GM18873 (cell line): Measurements from ENCODE around the gene KATNIP.

ENCODE experiments used
- ATAC-seq: cut with Tn5 transposase; IDR thresholded peaks from one replicate; pipeline ENCODE4 v1.9.1; 2021; ENCODE audit warnings: mild to moderate bottlenecking, moderate library complexity, moderate number of reproducible peaks; ENCODE audit not compliant: unreplicated experiment, low FRiP score

KATNIP gene

DNA sequence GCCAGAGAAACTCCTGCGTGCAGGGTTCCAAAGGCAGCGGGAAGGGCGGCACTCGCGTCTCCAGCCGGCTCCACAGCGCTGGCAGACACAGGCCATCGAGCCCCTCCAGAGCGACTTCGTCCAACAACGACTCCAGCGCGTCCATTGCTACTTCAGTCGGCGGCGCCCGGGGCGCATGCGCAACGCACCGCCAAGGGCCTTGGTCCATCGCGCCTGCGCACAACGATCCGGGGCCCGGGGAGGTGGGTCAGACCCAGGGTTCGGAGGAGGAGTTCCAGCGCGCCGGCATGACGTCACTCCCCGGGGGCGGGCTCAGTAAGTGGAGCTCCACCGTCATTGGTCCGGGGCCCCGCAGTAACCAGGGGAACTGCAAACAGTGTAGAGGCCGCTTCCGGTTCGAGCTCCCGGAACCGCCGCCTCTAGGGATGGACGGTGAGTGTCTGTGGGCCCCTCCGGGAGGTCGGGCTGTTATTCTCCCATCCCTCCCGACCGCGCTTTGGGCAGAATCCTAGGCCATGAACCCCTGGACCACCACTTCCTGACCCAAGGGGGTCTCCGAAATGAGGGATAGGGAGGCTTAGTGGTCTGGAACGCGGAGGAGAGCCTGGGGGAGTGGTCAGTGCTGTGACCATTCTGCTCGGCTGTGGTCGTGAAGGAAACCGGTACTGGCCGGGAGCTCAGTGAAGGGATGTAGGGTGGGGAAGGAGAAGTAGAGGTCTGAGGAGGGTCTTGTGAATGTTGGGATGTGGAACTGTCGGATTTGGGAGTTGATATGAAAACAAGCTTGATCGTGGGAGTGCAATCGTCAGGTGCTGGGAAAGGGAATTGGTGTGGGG lies at the start of gene KATNIP, which contains the start of gene GTF3C1:
Gene KATNIP, plus strand, starts transcription at position 399 of the 836 bp plus-strand sequence. Its CDS starts 27 bp downstream, at position 426.
Gene GTF3C1, minus strand, starts transcription at position 168 of the 836 bp plus-strand sequence. Its CDS starts 23 bp downstream, at position 145.
- ATAC-seq = peak; percentile 94

DNA sequence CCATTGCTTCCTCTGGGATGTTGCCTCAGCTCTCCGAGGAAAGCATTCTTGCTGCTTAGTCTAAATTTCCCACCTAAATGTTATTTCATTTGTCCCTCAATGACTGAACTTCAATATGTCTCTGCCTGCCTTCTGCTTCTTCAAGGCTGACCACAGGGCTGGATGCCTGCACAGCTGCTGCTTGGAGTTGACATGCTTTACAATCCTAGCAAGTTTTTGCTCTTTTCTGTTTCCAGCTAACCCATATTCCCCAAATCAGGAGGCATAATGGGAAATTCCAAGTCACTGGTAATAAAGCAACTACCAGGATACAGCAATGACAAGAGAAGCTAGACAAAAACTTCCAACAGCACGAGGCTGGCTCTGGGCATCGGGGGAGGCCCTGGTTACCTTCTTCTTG lies 49.1 kb upstream of the KATNIP start:
- no peak for ATAC-seq

DNA sequence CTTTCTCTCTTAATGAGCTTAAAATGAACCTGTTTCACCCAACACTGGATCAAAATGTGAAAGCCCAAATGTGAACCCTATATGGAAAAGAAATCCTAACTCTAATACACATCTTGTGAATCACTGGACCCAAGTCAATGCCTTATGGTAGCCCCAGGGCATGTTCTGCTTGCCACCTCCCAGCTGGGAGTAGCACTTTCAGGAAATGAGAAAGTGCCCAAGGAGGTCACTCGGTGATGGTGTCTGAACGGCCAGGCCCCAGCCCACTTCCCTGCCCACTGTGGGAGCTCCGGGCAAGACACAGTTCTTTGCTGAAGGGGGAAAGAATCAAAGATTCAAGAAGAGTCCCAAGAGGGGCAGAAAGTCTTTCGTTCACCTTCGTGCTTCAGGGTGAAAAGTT lies 46.3 kb upstream of the KATNIP start:
- no peak for ATAC-seq

DNA sequence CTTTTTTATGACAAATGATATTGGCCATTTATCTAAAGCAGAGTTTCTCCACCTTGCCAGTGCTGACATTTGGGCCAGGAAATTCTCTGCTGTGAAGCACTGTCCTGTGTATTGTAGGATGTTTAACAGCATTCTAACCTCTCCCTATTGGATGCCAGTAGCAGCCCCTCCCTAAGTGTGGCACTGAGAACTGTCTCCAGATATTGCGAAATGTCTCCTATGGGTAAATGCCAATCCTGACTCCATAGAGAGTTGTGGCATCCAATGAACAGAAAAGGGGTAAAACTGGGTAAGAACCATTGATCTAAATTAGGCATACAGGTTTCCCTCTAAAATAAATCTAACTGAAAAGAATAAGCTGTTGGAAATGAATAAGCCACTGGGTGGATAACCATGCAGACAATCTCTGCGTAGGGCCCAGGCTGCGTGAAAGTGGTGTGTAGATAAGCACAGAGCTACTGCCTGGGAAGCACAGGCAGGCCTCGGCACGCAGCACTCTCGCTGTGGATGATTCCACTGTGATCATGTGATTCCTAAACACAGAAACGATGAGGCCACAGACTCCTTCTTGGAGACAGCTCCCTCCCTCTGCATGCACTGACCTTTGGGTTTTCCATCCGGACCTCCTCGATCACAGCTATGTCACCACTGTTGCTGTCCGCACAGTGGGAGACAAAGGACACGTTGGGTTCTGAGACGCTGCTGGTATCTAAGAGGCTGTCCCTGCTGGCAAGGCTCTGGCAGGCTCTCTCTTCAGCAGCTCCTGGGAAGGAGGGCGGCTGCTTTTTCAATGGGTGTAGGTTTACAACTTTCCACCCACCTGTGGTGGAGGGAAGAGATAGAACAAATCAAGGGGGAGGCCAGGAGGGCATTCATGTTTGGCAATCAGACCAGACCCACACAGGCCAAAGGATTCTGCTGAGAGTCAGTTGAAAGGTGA lies 44.4 kb upstream of the KATNIP start:
- ATAC-seq = no peak

DNA sequence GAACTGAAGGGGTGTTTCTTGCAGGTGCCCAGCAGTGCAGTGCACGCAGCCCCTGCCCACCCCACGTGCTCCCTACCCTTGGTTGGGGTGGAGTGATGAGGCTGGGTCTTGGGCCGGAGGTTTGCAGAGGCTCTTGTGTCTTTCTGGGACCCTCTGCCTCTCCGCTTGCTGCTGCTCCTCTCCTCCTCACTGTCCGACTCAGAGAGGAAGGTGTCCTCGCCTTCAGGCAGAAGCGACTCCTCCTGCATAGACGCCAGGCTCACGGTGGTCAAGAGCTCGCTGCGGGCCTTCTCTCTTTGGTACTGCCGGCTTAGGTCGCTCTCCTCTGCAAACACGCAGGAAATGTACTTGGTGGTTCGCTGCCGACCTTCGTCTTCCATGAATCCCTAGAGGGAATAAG lies 43.2 kb upstream of the KATNIP start:
- ATAC-seq = no peak

DNA sequence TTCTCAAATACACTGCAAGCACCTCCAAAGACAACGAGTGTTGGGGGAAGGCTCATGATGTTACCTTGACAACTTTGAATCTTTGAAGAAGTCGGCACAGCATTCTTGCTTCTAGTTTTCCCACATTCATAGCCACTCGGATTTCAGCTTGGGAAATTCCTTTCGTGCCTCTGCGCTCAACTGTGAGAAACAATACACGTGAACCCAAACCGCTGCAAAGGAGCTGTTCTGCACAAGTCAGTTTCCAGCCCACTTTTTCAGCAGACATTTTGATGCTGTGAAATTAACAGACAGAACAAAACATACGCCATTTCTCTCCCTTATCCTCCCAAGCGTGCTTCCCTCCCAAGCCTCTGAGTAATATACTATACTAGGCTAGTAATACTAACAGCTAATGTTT lies 41.5 kb upstream of the KATNIP start:
- ATAC-seq = no peak

DNA sequence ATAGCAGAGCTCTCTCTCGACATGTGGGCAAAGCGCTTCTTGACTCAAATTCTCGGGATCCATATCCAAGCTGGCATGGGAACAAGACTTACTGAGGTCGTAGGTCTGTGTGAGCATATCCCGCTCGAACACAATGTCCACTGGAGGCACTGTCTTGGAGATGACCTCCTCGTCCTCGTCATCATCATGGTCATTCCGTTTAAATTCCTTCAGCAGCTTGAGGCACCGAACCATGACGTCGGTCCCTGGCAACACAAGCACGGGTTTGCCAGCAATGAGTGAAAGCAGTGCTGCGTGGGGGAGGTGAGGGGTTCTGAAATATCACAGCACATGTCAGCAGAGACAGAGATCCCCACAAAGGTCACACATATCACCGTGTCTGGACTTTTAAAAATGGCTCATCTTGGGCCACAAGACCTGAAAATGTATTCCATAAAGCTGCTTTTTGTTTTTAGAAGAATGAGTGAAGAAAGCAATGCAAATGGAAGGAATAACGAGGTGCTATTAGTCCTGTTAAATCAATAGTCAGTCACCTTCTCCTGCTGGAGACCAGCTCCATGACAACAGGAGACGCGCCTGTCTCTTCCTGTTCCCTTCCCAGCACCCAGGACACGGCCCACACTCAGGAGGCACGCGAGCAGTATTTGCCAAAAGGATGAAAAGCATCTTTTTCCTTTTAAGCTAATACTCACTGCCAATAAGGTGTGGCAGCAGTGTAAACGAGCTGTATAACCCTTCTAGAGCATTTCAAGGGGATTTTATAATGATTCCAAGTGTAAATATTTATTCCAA lies 38.1 kb upstream of the KATNIP start:
- no peak for ATAC-seq

DNA sequence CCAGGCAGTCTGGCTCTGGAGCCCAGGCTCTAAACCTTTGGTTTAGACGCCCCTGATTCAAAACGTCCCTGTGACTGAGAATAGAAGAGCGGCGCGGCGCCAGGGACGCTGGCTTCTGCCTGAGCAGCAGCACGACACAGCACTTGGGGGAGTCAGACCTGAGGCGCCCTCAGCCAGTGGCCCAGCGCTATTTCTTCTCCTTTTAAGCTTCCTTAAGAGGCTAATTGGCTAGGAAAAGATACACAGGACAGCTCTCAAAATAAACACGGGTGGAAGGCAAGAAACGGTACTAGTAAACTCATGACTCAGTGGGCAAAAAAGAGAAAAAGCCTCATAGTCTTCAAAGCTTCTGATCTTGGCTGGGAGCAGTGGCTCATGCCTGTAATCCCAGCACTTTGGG lies 35.1 kb upstream of the KATNIP start:
- ATAC-seq = no peak

DNA sequence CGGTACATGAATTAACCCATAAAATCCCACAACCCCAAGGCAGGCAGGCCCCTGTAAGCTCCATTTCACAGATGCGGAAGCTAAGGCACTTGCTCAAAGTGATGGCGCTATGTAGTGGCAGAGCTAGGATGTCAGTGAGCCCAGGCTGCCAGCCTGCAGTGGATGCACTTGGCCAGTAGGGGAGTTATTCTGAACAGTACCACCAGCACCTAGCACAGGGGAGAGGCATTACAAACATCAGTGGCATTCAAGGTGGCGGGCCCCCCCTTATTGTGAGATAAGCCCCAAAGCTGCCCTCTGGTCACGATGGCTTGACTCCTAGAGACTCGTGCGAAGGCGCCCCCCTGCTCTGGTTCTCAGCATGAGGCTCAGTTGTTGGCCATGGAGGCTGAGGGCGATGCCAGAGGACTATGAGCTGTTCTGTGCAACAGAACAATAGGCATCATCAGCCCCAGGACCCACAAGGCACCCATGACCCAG lies 34.0 kb upstream of the KATNIP start:
- ATAC-seq = no peak

DNA sequence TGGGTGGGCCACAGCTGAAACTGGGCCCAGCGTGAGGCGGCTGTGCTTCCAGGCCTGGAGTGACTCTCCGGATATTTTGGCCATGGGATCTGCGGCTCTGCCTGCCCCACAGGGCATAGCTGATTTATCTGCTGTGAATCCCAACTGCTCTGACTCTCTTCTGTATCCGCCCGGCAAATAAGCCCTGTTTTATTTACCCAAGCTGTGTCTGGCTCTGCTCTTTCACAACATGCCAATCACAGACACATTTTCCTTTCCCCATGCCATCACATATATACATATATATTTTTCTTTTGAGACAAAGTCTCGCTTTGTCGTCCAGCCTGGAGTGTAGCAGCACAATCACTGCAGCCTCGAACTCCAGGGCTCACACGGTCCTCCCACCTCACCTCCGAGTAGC lies 33.6 kb upstream of the KATNIP start:
- no peak for ATAC-seq

DNA sequence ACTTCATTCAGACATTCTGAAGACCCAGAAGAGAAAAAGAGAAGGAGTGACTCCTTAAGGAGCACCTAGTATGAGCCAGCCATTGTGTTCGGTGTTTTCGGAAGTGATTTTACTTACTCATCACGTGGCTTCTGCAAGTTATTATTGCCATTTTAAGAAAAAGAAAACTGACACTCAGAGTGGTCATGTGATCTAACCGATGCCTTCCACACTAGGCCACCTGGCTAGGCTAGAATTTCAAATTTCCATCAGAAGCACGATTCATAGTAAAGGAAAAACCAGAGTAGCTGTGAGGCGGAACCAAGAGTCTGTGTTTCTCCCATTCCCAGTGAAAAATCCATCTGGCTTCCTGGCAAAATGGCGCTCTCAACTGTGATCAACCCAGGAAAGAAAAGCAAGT lies 32.3 kb upstream of the KATNIP start:
- ATAC-seq = no peak

DNA sequence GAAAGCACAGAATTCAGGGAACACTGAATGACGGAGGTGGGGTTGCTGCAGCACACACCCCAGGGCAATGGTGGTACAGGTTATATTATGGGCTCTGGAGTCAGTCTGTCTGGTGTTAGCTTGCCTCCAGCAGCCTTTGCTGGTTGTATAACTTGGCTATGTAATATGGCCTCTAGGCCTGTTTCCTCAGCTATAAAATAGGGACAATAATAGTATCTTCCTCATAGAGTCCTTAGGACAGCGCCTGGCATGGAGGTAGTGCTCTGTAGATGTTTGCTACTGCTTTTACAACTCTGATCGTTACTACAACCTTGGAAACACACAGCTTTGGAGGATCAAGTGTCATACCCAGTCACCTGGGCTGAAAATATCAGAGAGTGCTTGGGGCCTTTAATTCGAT lies 31.7 kb upstream of the KATNIP start:
- no peak for ATAC-seq

DNA sequence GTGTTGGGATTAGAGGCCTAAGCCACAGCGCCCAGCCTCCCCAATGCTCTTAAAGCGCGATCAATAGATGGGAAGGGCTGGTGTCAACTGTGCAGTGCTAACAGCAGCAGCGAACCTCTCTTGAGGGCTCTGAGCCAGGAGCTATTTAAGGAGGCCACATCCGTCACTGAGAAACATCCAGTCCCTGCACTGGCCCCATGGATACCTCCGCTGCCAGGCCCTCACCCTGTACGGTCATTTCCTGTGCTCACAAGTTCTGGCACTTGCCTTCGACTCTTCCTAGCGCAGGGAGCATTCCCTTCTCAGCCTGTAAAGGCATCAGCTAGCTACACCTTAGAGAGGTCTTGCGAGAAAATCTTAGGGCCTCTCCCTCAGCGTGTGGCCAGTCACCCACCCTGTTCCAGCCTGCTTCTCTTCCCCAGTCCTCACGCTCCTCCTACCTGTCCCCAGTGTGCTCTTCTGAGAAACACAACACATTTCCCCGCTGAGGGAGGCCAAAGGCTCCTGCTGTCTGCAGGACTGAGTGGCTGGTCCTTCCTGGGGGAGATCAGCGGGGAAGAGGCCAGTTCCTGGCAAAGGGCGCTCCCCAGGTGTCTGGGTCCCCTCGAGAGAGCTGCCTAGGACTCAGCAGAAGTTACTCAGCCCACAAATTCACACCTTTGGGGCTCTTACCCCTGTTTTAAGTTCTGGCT lies 28.8 kb upstream of the KATNIP start:
- ATAC-seq = no peak

DNA sequence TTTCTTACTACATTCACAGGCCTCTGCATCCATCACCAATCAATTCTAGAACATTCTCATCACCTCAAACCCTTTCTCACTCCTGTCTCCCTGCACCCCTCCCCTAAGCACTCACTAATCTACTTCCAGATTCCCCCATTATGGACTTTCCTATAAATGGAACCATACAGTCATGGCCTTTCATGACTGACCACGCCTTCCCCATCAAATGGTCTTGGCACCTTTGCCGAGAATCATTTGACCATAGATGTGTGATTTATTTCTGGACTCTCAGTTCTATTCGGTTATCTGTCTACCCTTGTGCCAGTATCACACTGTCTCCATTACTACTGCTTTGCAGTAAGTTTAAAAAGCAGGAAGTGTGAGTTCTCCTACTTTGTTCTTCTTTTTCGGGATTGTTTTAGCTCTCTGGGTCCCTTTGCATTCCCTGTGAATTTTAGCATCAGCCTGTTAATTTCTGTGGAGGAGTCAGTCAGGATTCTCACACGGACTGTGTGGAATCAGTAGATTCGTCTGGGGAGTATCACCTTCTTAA lies 27.7 kb upstream of the KATNIP start:
- ATAC-seq = no peak

DNA sequence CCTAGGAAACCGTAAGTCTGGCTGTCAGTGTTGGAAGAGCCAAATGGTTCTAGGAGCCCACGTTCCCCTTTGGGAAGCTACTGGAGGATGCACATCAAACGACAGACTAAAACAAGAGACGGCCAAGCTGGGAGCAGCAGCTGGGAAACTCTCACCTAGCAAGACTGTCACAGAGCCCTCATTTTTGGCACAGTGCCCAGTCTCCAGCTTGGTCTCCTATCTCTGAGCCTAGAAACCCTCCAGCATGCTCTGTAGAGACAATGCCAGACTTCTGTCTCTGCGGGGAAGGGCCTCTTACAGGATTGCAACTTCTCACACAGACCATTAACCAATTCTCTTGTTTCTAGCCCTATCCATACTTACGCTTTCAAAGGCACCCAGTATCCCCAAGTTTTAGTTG lies 23.8 kb upstream of the KATNIP start:
- ATAC-seq = no peak

DNA sequence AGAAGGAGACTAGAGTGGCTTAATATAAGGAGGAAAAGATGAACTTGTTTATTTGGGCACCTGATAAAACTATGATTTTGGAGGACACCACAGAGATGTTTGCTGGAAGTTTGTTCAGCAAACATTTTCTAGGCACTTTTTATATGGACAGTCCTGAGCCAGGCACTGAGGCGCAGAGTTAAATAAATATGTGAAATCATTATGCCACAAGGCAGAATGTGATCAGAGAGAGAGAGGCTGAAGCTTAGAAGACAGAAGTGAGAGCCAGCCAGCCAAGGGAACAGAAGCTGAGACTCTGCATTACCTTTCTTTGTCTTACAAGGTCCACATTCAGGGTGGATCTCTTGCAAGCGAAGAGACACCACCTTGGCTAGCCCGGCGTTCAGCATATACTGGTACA lies 21.6 kb upstream of the KATNIP start:
- no peak for ATAC-seq

DNA sequence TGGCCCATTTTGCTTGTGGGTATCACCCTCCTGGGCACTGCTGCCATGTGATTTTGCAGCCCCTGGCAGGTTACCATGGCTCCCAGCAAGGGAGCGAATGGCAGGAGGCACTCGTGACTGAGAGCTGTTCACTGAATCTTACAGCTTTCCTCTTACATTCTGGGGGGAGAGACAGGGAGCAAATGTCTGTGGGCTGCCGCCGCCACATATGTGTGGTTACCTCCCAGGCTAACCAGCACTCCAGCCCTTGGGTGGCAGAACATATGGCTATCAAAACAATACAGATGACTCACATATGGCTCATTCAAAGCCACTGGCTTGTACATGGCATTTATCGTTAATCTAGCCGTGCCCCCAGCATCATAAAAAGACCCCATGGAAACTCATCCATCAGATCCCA lies 20.0 kb upstream of the KATNIP start:
- no peak for ATAC-seq

DNA sequence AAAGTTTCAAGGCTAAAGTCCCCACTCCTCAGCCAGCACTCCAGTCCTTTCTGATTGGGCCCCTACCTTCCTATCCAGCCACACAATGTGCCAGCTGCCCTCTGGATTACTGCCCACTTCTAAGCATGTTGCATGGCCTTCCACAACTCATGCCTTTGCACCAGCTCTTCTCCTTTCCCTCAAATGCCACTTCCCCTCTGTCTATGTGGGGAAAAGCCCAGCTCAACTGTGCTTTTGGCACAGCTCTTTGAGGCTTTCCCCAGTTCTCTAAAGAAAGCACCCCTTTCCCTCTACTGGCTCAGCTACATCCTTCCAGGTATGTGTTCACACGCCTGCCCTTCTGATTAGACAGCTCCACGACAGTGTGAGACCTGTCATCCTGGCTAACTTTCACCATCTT lies 18.8 kb upstream of the KATNIP start:
- no peak for ATAC-seq
